ENCODE measurements around the gene AGTR2.
"Not testable (repeated sequence)": the region's sequence is repeated elsewhere in the genome, so short reads cannot be mapped to it uniquely, and the experiment has no call there.

AGTR2 gene

GRCh38 chrX:116194649-116195048 lies 24.1 kb downstream of the AGTR2 start:
- TF ChIP-seq, protein P1, sequence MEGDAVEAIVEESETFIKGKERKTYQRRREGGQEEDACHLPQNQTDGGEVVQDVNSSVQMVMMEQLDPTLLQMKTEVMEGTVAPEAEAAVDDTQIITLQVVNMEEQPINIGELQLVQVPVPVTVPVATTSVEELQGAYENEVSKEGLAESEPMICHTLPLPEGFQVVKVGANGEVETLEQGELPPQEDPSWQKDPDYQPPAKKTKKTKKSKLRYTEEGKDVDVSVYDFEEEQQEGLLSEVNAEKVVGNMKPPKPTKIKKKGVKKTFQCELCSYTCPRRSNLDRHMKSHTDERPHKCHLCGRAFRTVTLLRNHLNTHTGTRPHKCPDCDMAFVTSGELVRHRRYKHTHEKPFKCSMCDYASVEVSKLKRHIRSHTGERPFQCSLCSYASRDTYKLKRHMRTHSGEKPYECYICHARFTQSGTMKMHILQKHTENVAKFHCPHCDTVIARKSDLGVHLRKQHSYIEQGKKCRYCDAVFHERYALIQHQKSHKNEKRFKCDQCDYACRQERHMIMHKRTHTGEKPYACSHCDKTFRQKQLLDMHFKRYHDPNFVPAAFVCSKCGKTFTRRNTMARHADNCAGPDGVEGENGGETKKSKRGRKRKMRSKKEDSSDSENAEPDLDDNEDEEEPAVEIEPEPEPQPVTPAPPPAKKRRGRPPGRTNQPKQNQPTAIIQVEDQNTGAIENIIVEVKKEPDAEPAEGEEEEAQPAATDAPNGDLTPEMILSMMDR (IDR thresholded peaks at IDR 0.05; ENCODE audit: insufficient read depth, low read depth, low read length, missing control alignments), result no peak
- no peak overlapping the region for H3K4me3 ChIP-seq (ENCODE audit: low read depth, low read length)
- no peak for DNase-seq (ENCODE audit: low read depth)

- DNase-seq (ENCODE audit: low read depth), result no peak
- TF ChIP-seq, protein P1 (IDR thresholded peaks at IDR 0.05; ENCODE audit: insufficient read depth, low read depth, low read length, missing control alignments), result no peak
- H3K4me3 ChIP-seq (ENCODE audit: low read depth, low read length), result no peak overlapping the region
Observed at GRCh38 chrX:116198235-116198634, 27.7 kb downstream of the AGTR2 start.

DNA sequence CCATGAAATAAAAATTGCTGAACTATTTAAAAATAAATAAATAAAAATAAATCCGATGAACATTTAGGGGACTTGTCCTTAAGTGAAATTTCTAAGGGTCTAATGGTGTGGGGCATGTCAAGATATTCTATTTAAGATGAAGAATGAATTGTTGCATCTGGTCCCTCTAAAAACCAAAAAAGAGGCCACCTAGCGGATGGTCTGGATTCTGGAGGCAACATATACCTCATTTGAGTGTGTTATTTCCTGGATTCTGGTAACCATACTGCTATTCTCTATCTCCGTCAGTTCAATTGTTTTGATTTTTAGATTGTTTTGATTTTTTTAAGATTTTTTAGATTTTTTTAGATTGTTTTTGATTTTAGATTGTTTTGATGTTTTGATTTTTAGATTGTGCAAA lies 28.3 kb downstream of the AGTR2 start:
- TF ChIP-seq, protein P1 (IDR thresholded peaks at IDR 0.05; ENCODE audit: insufficient read depth, low read depth, low read length, missing control alignments), result peak; percentile 11
- no peak overlapping the region for H3K4me3 ChIP-seq (ENCODE audit: low read depth, low read length)
- peak; percentile 8 for DNase-seq (ENCODE audit: low read depth)

- peak; percentile 0 for DNase-seq (ENCODE audit: low read depth)
- TF ChIP-seq, protein P1 (IDR thresholded peaks at IDR 0.05; ENCODE audit: insufficient read depth, low read depth, low read length, missing control alignments), result peak; percentile 39
- H3K4me3 ChIP-seq (ENCODE audit: low read depth, low read length), result no peak overlapping the region
Observed at GRCh38 chrX:116204932-116205331, 34.4 kb downstream of the AGTR2 start.

DNA sequence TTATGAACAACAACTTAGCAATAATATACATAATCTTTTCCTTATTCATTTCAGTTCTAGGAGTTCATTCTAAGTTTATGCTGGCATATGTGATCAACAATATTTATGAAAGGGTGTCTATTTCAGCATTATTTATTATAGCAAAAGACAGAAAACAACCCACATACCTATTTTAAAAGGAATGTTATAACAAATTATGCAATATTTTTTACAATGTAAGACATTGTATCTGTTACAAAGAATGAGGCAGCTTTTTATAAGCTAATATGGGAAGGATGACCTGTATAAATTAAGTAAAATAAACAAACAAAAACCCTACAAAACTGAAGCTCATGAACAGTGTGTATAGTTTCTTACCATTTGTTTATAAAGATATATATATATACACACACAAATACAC lies 42.7 kb downstream of the AGTR2 start:
- TF ChIP-seq, protein P1 (IDR thresholded peaks at IDR 0.05; ENCODE audit: insufficient read depth, low read depth, low read length, missing control alignments), result no peak
- no peak for DNase-seq (ENCODE audit: low read depth)
- no peak overlapping the region for H3K4me3 ChIP-seq (ENCODE audit: low read depth, low read length)

- H3K4me3 ChIP-seq (ENCODE audit: low read depth, low read length); DNase-seq (ENCODE audit: low read depth): not testable (repeated sequence)
Observed at GRCh38 chrX:116217080-116217479, 46.5 kb downstream of the AGTR2 start.

Data from GM12865 (cell line).